ENCODE results near the gene CTNNBL1.

CTNNBL1 gene

DNA sequence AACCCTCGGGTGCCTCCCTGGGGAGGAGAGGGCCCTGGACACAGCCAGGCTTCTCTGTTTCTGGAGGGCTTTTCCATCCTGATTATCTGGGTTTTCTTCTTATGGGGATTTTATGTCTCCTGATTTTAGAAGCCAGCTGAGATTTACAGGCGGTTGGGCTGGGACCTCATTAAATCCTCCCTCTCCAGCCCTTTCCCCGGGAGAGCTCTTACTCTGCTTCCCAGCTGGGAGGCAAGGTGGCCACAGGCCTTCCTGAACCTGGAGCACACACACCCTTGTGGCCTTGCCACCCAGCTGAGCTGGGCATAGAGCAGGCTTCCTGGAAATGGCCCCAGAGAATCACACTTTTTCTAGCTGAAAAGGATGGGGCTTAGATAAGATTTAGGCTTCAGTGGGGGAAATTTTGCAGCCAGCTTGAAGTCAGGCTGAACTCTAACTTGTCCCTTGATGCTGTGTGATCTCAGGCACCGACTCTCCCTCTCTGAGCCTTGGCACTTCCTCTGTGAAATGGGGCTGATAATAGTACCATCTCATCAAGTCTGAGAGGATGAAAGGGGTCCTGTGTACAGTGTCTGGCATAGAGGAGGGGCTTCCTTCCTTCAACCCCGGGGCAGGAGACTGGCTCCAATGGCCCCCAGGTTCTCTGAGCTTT, 225.7 kb downstream of the CTNNBL1 start:
- no peak for DNase-seq (ENCODE audit: low spot score)

DNA sequence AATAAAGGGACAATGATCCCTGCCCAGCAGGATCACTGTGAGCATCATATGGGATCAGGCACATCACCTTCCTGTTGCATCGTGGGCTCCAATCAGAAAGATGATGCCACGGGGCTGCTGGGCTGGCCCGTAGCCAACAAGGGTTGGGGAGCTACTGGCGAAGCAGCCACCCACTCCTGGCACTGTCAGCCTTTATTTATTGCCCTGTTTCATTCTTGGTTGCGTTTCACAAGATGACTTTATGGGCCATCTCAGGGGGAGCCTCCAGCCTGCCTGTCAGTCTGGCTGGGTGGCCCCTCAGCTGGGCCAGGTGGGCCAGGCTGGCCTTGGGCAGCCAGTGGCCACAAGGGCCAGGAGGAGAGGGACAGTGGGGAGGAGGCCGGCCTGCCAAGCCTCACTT, 226.4 kb downstream of the CTNNBL1 start:
- no peak for DNase-seq (ENCODE audit: low spot score)

DNA sequence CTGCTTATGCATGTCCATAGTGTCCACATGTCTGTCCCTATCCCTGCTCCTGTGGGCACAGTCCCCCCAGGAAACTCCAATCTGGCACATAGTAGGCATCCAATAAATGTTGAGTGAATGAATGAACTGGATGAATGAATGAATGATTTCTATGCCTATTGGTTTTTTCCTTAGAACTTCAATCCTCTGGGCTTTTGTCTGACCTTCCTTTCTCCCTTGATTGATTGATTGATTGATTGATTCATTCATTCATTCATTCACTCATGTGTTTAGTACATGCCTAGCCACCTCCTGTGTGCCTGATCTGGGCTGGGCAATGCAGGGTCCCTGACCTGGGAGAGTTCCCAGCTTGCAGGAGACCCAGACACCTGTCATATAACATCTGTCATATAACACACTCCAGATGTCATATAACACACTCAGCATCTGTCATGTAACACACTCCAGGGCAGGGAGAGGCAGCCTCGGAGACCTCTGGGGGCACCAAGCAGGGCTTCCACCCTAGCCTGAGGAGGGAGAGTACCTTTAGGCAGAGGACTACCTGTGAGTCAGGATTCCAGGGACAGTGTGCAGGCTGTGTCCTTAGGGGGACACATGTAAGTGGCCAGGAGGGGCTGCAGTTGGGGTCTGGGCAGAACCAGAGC, 227.0 kb downstream of the CTNNBL1 start:
- no peak for DNase-seq (ENCODE audit: low spot score)

DNA sequence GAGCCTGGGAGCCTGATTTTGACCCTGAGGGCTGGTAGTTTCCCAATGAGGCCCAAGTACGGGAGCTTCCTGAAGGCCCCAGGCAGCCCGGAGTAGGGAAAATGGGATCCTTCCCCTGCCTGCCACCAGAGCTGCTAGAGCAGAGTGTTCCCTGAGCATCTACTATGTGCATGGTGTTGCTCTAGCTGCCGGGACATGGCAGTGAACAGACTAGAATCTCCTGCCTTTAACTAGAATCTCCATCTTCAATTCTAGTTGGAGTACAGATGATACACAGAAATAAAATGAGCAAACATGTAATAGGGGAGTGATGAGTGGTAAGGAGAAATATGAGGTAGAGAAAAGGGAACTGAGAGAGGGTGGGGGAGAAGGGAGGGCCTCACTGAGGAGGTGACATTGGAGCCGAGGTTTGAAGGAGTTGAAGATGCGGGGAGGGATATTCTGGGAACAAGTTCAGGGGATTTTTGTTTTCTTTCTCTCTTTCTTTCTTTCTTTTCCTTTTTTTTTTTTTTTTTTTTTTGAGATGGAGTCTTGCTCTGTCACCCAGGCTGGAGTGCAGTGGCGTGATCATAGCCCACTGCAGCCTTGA, 227.6 kb downstream of the CTNNBL1 start:
- DNase-seq (ENCODE audit: low spot score) = peak; percentile 27

All from germinal center (tissue), 1 donor.